WTC11 (cell line): ENCODE data around the gene SAMM50. TPM values are rescaled to one million over a fixed set of nuclear protein-coding genes. Genes with fewer than 3 reads are reported as not detected.

ENCODE experiments used
- ATAC-seq: fragments of 200-7000 bp; cut with Tn5 transposase; 2 replicates; pipeline ENCODE4 v1.10.0; 2021; ENCODE audit warnings: mild to moderate bottlenecking, moderate library complexity
- CTCF ChIA-PET: fragments of 300-600 bp; sonication (Branson Sonifier 250); formaldehyde crosslinking; loops from one replicate; lab custom pipeline; 2021; ENCODE audit warnings: antibody characterized with exemption; lab: Charles Lee
- POLR2A ChIA-PET: fragments of 350-600 bp; sonication (Branson Sonifier 250); formaldehyde crosslinking; loops from one replicate; lab custom pipeline; 2021; ENCODE audit warnings: antibody characterized with exemption; lab: Charles Lee
- DNase-seq: peaks from one replicate; pipeline ENCODE4 v3.0.0; 2021; ENCODE audit warnings: low spot score
- H3K27ac Mint-ChIP-seq: 2 replicates; pipeline ENCODE4 v1.8.0; 2021; ENCODE audit warnings: mixed read lengths
- H3K27me3 Mint-ChIP-seq: 2 replicates; pipeline ENCODE4 v1.8.0; 2021; ENCODE audit warnings: low read depth, mild to moderate bottlenecking, moderate library complexity, mixed read lengths
- H3K36me3 Mint-ChIP-seq: 2 replicates; pipeline ENCODE4 v1.8.0; 2021; ENCODE audit warnings: mixed read lengths
- H3K4me1 Mint-ChIP-seq: 2 replicates; pipeline ENCODE4 v1.8.0; 2022; ENCODE audit warnings: mixed read lengths
- H3K4me3 Mint-ChIP-seq: 2 replicates; pipeline ENCODE4 v1.8.0; 2021; ENCODE audit warnings: mild to moderate bottlenecking, moderate library complexity, mixed read lengths
- H3K9me3 Mint-ChIP-seq: 2 replicates; pipeline ENCODE4 v1.8.0; 2021; ENCODE audit warnings: mixed read lengths
- AR ChIP-seq: fragments of 250-450 bp; sonication (Bioruptor Pico); IDR thresholded peaks from 2 replicates; pipeline ENCODE4 v1.9.0; 2021; ENCODE audit warnings: mild to moderate bottlenecking
- ATF6 ChIP-seq: sonication (generic); formaldehyde crosslinking; IDR thresholded peaks from 2 replicates; pipeline ENCODE4 v1.8.1; 2023; ENCODE audit warnings: mild to moderate bottlenecking, missing genetic modification reagents
- CREB1 ChIP-seq: sonication (generic); formaldehyde crosslinking; IDR thresholded peaks from 2 replicates; pipeline ENCODE4 v1.8.0; 2023; ENCODE audit warnings: mild to moderate bottlenecking, missing genetic modification reagents
- FOXJ3 ChIP-seq: sonication (generic); formaldehyde crosslinking; IDR thresholded peaks from 2 replicates; pipeline ENCODE4 v1.9.0; 2021; ENCODE audit warnings: missing genetic modification reagents, mild to moderate bottlenecking, borderline replicate concordance
- FOXK1 ChIP-seq: sonication (generic); formaldehyde crosslinking; IDR thresholded peaks from 2 replicates; pipeline ENCODE4 v1.8.0; 2022; ENCODE audit warnings: mild to moderate bottlenecking, moderate library complexity, missing genetic modification reagents
- HMGA2 ChIP-seq: fragments of 250-450 bp; sonication (Bioruptor Pico); IDR thresholded peaks from 2 replicates; pipeline ENCODE4 v1.4.0; 2021; ENCODE audit warnings: mild to moderate bottlenecking, moderate library complexity
- IRF1 ChIP-seq: sonication (generic); formaldehyde crosslinking; IDR thresholded peaks from 2 replicates; pipeline ENCODE4 v1.8.0; 2023; ENCODE audit warnings: missing genetic modification reagents
- JAZF1 ChIP-seq: fragments of 250-450 bp; sonication (Bioruptor Pico); IDR thresholded peaks from 2 replicates; pipeline ENCODE4 v1.9.0; 2021; ENCODE audit warnings: moderate library complexity, mild to moderate bottlenecking, inconsistent platforms
- JUN ChIP-seq: sonication (generic); formaldehyde crosslinking; IDR thresholded peaks from 2 replicates; pipeline ENCODE4 v1.8.0; 2023; ENCODE audit warnings: mild to moderate bottlenecking, missing genetic modification reagents
- NR2C2 ChIP-seq: sonication (generic); formaldehyde crosslinking; IDR thresholded peaks from 2 replicates; pipeline ENCODE4 v1.8.0; 2022; ENCODE audit warnings: mild to moderate bottlenecking, missing genetic modification reagents
- NR3C1 ChIP-seq: sonication (generic); formaldehyde crosslinking; conservative IDR thresholded peaks from 2 replicates; pipeline ENCODE4 v1.8.1; 2023; ENCODE audit warnings: low read depth, mild to moderate bottlenecking, missing genetic modification reagents
- PRDM15 ChIP-seq: sonication (generic); formaldehyde crosslinking; IDR thresholded peaks from 2 replicates; pipeline ENCODE4 v1.8.0; 2022; ENCODE audit warnings: missing genetic modification reagents
- SMAD3 ChIP-seq: sonication (generic); formaldehyde crosslinking; IDR thresholded peaks from 2 replicates; pipeline ENCODE4 v1.8.0; 2022; ENCODE audit warnings: missing genetic modification reagents, mild to moderate bottlenecking, borderline replicate concordance
- STAT6 ChIP-seq: sonication (generic); formaldehyde crosslinking; conservative IDR thresholded peaks from 2 replicates; pipeline ENCODE4 v1.8.1; 2023; ENCODE audit warnings: mild to moderate bottlenecking, low read depth, missing genetic modification reagents, moderate library complexity
- ZBTB21 ChIP-seq: sonication (generic); formaldehyde crosslinking; IDR thresholded peaks from 2 replicates; pipeline ENCODE4 v1.8.1; 2023; ENCODE audit warnings: mild to moderate bottlenecking, missing genetic modification reagents, borderline replicate concordance
- ZNF281 ChIP-seq: sonication (generic); formaldehyde crosslinking; IDR thresholded peaks from 2 replicates; pipeline ENCODE4 v1.8.0; 2023; ENCODE audit warnings: mild to moderate bottlenecking, missing genetic modification reagents
- ZNF416 ChIP-seq: fragments of 250-450 bp; sonication (Bioruptor Pico); IDR thresholded peaks from 2 replicates; pipeline ENCODE4 v1.9.0; 2021; ENCODE audit warnings: mild to moderate bottlenecking, inconsistent platforms
- ZNF423 ChIP-seq: fragments of 250-450 bp; sonication (Bioruptor Pico); IDR thresholded peaks from 2 replicates; pipeline ENCODE4 v2.1.2; 2022; ENCODE audit warnings: mild to moderate bottlenecking, moderate library complexity
- total RNA-seq: library from RNA; stranded (reverse); gene quantifications from 3 replicates; pipeline ENCODE4 v1.2.3, GENCODE V29; 2021

SAMM50 gene
- total RNA-seq, 1 experiment from 2014 or later = 72.1 TPM

GRCh38 chr22:43921370-43921769 is 33.9 kb upstream of the SAMM50 start (continued):
- TF ChIP-seq STAT6 (CRISPR knock-in tag) (no peak), NR2C2 (no peak)

GRCh38 chr22:43922123-43922522 is 33.1 kb upstream of the SAMM50 start:
- CTCF ChIA-PET = interaction anchor here (0.5 to 8.9 kb wide), 10 partner anchors 10 to 73 kb away, joined by 3 to 65 read pairs (median 4); no protein-coding TSS in a partner anchor
- POLR2A ChIA-PET = no interaction called here
- TF ChIP-seq FOXJ3 (CRISPR knock-in tag) (no peak), PRDM15 (CRISPR knock-in tag) (no peak), ZBTB21 (no peak), CREB1 (CRISPR knock-in tag) (no peak), AR (CRISPR knock-in tag) (no peak), SMAD3 (no peak), HMGA2 (no peak)
- TF ChIP-seq, all 79 proteins: peak for 0
- H3K9me3 Mint-ChIP-seq = no peaks in the 10 kb centered on the region
- no peak for ATAC-seq
- H3K27me3 Mint-ChIP-seq = peaks cover 3% of the 10 kb centered on the region
- H3K36me3 Mint-ChIP-seq = peaks cover 4% of the 10 kb centered on the region
- peak; percentile 23 for DNase-seq
- peaks cover 26% of the 10 kb centered on the region for H3K4me1 Mint-ChIP-seq
- no peak overlapping the region; the same call in 1 of the 2 replicates for H3K27ac Mint-ChIP-seq
- peak overlapping the region; percentile 71; the same call in 1 of the 2 replicates for H3K4me3 Mint-ChIP-seq

GRCh38 chr22:43923191-43923590 is 32.1 kb upstream of the SAMM50 start:
- DNase-seq (no peak), ATAC-seq (peak; percentile 6)
- CTCF ChIA-PET = interaction anchor here (0.7 to 8.9 kb wide), 11 partner anchors 9 to 736 kb away, joined by 3 to 65 read pairs (median 3); no protein-coding TSS in a partner anchor
- no peaks in the 10 kb centered on the region; the same call in 1 of the 2 replicates for H3K27me3 Mint-ChIP-seq
- H3K4me1 Mint-ChIP-seq = peaks cover 26% of the 10 kb centered on the region
- H3K27ac Mint-ChIP-seq = peak overlapping the region; percentile 79
- H3K36me3 Mint-ChIP-seq = peaks cover 8% of the 10 kb centered on the region
- peak overlapping the region; percentile 71 for H3K4me3 Mint-ChIP-seq
- H3K9me3 Mint-ChIP-seq = no peaks in the 10 kb centered on the region
- POLR2A ChIA-PET = interaction anchor here (0.9 to 1.3 kb wide), 2 partner anchors 23 to 32 kb away, joined by 3 to 5 read pairs; partner anchors contain the start of gene SAMM50
- TF ChIP-seq JAZF1 (CRISPR knock-in tag) (no peak), IRF1 (CRISPR knock-in tag) (no peak), ATF6 (CRISPR knock-in tag) (no peak), FOXK1 (no peak), NR3C1 (CRISPR knock-in tag) (no peak), ZNF423 (no peak), ZNF281 (CRISPR knock-in tag) (no peak), ZNF416 (no peak), JUN (CRISPR knock-in tag) (no peak)
